Sciatic nerve (tissue), 2 donors: Measurements from ENCODE around the gene ZNF469. TPM values are rescaled to one million over a fixed set of nuclear protein-coding genes. Genes with fewer than 3 reads are reported as not detected.

Experiments
- ATAC-seq: fragments of 200-7000 bp; cut with Tn5 transposase; one replicate; pipeline ENCODE4 v1.9.1; 2020; ENCODE audit warnings: mild to moderate bottlenecking, moderate library complexity
- DNase-seq: peaks from one replicate; pipeline ENCODE4 v3.0.0-alpha.2; 2020; ENCODE audit warnings: low spot score
- intact Hi-C: fragments of 100-400 bp; cut with DNase I; formaldehyde crosslinking; loops from one replicate; pipeline ENCODE4 v1.14.2; 2022
- total RNA-seq: library from RNA; stranded (reverse); fragmentation: NEBNext Ultra II Directional; extraction: Animal tissue kit (Norgen Biotek cat#: 25700); gene quantifications from one replicate; pipeline ENCODE4 v1.2.1, GENCODE V29; 2021
- donor health status: DM: no; HTN: no; CAD: no.
- donor health status: DM: no; HTN: no; CAD: no.

Gene ZNF469
- total RNA-seq, 1 donor from 2014 or later, result 2.9 TPM

DNA sequence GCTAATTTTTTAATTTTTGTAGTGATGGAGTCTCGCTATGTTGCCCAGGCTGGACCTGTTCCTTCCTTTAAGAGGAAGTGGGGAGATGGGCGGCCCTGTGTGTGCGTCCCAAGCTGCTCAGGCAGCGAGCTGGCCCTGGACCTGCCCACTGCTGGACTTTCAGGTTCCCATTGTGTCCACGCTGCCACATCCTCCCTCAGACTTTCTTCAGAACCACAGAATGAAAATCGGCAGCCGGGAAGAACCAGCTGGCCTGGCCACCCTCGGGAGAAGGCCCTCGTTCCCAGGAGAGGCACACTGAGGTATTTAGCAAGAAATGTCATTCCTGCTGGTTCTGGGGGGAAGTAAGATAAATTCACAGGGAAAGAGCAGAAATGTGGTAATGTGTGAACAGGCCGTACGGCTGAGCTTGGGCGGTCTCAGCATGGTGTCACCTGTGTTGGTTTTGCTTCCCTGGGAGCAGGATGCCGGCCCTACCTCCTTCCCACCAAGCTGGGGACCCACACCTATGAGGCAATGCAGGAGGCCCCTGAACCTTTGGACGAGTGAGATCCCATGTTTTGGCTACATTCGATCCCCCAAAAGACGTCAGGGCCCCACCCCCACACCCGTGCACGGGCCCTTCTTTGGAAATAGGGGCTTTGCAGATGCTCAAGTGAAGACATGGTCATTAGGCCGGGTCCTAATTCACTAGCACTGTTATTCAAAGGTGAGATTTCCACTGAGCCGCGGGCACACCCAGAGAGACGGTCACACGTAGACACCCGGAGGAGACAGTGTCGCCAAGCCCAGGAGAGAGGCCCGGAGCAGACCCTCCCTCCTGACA lies 35.9 kb upstream of the ZNF469 start:
- intact Hi-C loops, result no loop called here
- no peak for ATAC-seq
- DNase-seq, result no peak

DNA sequence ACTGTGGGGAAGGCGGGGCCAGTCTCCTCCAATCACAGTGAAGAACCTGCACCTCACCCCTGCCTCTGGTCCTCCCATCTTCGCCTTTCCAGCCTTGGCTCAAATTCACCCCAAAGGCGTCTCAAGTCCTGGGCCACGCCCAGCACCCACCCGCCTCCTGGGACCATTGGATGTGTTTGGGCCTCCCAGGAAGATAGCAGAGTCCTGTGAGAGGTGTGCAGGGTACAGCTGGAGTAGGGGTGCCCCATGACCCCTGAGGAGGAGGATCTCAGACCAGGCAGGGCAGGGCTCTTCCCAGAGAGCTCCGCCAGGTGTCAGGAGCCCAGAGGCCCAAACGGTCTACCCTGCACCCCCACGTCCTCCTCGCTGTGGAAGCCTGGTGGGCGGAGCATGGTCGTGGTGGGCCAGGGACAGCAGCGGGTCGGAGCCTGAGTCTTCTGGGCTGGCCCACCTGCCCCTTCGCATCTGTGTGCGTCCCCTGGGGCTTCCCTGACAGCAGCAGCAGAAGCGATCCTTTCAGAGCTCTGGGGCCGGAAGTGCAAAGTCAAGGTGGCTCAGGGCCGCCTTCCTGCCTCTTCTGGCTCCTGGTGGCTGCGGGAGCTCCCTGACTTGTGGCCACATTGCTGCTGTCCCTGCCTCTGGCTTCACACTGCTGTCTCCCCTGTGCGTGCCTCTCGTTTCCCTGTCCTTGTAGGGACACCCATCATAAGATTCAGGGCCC lies 34.9 kb upstream of the ZNF469 start:
- intact Hi-C loops, result no loop called here
- ATAC-seq (no peak), DNase-seq (no peak)

DNA sequence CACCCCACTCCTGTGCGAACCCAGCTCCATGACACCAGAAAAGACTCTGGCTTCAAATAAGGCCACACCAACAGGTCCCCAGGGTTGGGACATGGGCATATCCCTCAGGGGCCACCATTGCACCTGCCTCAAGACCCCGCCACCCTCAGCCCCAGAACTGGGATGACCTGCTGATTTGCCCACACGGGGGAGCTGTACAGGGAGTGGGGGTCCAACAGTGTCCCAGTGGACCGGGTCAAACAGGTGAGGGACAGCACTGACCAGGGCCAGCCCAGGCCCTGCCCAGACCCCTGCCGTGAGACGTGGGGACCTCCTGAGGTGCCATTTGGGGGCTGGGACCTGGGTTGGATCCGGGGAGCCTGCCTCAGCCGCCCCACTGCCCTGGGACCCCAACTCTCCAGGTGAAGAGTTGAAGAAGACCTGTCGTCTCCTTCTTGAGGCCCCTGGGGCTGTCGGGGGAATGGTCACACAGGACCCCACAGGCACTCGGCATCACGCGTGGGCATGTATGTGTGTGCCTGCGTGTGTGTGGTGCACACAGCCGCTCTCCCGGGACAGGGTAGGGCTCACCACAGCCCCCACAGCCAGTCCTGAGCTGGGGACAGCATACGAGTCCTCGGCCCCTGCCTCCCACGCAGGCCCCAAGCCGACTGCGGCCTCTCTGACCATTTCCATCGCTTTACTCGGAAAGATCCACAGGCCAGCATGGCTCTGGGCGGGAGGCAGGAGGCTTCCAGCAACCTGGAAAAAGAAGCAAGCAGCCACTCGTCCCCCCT lies 34.2 kb upstream of the ZNF469 start:
- ATAC-seq (no peak), DNase-seq (no peak)
- intact Hi-C loops, result no loop called here

DNA sequence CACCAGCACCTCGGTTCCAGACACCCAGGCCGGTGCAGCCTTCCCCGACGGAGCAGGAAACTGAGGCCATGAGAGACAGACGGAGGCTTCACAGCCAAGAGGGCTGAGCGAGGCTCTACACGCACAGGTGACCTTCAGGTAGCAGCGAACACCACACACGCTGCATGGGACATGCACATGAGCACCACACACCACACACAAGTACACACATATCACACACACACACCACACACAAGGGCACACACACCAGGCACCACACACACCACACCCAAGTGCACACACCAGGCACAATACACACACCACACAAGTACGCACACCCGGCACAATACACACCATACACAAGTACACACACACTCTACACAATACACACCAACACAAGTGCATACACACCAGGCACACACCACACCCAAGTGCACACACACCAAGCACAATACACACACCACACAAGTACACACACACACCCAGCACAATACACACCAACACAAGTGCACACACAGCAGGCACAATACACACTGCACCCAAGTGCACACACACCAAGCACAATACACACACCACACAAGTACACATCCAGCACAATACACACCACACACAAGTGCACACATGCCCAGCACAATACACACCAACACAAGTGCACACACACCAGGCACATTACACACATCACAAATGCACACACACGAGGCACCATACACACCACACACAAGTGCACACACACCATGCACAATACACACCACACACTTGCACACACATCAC lies 33.4 kb upstream of the ZNF469 start:
- intact Hi-C loops, result no loop called here
- no peak for ATAC-seq
- DNase-seq, result no peak

DNA sequence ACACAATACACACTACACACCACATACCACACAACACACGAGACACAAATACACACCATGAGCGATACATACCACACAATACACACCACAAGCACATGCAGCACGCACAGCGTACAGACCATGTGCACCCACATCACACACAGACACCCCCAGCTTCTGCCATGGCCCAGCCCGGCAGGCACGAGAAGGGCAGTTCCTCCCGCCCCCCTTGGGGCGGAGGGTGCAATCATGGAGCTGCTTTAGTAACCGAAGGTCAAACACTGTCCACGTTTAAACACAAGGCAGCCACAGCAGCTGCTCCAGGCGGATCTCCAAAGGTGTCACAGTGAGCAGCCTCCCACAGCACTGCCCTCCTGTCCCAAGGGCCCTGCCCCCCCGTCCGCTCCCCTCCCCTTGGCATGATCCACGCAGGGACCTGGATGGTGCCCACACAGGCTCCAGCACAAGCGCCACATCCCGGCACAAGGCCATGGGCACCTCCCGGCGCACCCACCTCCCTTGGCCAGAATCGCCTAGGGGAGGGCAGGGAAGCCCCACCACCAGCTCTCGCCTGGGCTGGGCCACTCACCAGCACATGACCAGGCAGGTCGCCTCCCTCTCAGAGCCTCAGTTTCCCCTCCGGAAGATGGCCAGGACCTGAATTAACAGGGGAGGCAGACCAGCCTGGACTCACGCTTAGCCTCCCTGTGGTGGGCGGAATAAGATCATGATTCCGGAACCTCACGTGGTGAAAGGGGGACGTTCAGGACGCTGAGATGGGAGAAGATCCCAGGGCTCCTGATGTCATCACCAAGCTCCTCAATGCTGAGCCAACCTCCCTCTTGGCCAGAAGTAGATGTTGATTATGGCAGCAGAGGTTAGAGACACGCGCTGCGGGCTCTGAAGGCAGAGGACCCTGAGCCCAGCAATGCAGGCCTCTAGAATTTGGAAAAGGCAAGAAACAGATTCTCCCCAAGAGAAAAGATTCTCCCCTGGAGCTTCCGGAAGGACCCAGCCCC lies 32.6 kb upstream of the ZNF469 start:
- DNase-seq (no peak), ATAC-seq (no peak)

DNA sequence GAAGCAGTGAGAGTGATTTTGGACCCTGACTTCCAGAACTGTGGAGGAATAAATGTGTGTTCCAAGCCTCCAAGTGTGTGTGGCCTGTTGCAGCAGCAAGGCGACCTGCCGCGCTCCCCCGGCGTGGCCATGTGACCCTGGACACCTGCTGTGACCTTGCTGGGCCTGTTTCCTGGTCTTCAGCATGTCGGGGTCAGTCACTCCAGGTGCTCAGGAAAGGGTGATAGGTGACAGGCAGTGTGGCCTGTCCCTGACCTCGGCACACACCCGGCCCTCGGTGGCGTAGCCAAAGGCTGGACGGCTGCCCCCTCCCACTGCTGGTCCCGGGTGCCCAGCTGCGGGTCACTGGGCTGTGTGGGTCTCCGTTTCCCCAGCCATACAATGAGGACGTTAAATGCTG lies 31.8 kb upstream of the ZNF469 start:
- DNase-seq (no peak), ATAC-seq (no peak)
- intact Hi-C loops, result no loop called here

More for the DNA sequence above, 32.6 kb upstream of the ZNF469 start:
- intact Hi-C loops, result no loop called here

DNA sequence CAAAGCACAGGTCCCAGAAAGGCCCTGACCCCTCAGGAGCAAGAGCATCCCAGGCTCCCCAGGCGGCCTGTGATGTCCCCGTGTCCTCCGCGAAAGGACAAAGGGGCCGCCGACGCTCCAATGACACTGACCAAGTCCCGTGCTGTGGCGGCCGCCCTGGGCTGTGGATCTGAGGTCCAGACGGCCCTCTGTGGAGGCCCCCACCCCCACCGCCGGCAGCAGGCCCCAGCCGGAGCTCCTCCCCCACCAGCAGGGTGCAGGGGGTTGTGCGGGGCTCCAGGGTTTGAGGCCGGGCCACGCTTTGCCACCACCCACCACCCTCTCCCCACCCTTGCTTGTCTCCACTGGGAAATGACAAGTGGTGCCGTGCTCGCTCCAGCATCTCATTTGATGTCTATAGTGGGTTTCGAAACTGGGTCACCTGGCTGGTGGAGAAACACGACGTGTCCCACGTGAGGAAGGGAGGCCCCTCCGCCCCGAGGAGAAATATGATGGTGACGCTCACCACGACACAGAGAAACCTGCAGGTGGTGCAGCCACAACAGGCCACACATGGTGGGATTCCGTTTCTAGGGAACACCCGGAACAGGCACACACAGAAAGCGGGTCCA lies 31.2 kb upstream of the ZNF469 start:
- DNase-seq (no peak), ATAC-seq (no peak)
- intact Hi-C loops, result no loop called here

DNA sequence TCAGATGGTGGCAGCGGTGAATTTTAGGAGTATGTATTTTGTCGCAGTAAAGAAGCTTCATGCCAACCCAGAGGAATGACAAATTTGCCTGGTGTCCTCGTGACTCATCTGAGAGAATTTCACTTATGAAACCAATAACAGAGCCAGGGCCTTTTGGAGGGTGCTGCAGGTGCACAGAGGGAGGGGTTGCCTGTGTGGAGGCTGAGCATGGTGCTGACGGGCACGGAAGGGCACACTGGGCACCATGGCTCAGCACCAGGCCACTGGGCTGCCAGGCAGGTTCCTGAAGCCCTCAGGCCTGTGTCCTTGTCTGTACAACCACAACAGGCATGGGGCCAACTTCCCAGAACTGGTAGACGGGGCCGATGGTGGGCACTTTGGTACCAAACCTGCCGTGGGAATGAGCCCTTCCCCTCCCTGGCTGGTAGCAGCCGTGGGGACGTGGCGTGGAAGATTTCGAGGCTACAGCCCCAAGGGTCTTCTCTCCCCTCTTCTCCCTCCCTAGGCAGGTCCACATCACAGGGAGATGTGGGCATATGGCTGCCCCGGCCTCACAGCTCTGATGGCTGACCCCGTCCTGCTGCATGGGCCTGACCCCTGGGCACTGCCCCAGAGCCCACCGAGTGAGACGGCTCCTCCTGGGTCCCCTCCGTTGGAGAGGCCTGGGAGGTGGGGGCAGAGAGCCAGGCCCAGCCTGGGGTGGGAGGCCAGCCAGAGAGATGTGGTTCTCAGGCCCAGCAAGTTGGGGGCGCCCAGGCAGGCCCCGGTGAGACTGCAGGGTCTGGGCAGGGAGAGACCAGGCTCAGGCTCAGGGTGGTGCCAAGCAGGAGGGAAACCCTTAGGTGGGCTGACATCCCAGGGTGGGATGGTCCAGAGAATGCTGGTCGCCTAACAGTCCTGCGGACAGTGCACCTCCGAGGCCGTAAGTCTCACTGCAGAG lies 30.2 kb upstream of the ZNF469 start:
- intact Hi-C loops, result no loop called here
- DNase-seq (no peak), ATAC-seq (no peak)

DNA sequence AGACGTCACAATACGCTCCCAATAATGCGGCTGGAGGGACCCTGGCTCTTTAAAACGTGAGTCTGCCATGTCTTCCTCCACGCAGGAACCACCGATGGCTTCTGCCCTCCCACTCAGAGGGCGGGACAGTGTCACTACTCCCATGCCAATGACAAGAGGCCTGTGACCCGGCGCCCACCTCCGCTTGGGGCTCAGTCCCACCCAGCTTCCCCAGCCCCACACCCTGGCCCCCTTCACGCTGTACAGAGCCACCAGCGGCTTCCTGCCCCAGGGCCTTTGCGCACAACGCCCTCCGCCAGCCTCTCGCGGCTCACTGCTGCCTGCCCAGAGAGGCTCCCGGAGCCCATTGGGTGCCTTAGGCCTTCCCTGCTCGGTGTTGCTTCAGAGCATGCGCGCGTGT lies 29.5 kb upstream of the ZNF469 start:
- intact Hi-C loops, result no loop called here
- DNase-seq, result no peak
- ATAC-seq, result no peak

DNA sequence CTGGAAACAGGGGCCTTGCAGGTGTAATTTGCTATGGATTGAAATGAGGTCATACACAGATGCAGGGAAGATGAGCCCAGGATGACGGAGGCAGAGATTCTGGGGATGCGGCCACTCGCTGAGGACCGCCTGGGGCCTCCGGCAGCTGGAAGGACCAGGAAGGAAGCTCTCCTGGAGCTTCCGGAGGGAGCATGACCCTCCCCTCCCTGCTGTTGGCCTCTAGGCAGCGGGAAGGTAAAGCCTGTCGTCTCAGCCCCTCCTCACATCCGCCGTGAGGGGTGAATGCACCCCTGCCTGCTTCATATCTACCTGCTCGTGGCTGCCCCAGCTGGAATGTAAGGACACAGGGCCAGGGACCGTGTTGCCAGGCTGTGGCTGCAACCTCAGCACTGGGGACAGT lies 29.1 kb upstream of the ZNF469 start:
- DNase-seq, result no peak
- intact Hi-C loops, result no loop called here
- ATAC-seq, result no peak

DNA sequence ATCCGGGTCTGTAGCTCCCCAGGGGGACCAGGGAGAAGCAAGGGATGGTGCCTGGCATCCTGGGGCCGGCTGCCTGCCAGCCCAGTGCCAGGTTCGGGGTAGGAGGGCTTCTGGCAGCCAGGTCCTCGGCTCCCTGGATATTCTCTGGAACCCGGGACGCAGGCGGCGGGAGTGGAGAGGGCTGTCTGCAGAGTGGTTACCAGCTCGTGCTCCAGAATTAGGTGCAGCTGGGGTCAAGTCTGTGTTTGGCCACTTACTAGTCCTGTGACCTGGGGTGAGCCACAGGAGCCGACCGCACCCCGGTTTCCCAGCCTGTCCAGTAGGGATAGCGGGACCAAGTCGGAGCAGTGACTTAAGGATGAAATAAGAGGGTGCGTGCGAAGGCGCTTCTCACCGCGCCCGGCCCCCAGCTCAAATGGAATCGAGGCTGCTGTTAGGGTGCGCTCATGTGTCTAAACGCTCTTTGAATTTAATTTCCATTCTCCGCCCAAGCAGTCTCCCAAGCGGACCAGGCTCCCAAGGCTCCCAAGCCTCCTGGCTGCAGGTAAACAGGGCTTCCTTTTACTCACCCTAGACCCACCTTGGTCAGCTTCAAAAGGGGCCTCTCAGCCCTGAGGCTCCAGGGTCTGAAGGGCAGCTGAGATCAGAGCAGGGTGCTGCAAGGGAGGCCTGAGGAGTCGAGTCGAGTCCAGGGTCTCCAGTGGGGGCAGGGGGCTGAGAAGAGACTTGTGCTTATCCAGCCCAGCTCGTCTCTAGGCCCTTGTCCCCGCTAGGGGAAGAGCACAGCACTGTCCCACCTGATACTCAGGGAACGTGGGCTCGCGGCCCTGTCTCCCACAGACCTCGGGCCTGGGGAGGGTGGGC lies 28.3 kb upstream of the ZNF469 start:
- no peak for DNase-seq
- ATAC-seq, result no peak
- intact Hi-C loops, result no loop called here

DNA sequence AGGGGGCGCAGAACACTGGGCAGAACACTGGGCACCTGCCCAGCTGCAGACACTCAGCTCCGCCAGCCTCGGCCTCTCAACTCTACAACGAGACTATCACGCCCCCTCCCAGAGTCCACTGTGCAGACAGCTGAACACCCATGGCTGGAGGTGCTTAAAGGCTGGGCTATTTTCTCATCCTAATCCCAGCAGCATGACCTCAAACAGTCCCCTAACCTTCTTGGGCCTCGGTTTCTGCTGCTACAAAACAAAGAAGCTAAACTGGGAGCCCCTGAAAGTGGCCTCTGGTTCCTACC lies 27.7 kb upstream of the ZNF469 start:
- DNase-seq, result no peak
- ATAC-seq, result no peak
- intact Hi-C loops, result no loop called here

DNA sequence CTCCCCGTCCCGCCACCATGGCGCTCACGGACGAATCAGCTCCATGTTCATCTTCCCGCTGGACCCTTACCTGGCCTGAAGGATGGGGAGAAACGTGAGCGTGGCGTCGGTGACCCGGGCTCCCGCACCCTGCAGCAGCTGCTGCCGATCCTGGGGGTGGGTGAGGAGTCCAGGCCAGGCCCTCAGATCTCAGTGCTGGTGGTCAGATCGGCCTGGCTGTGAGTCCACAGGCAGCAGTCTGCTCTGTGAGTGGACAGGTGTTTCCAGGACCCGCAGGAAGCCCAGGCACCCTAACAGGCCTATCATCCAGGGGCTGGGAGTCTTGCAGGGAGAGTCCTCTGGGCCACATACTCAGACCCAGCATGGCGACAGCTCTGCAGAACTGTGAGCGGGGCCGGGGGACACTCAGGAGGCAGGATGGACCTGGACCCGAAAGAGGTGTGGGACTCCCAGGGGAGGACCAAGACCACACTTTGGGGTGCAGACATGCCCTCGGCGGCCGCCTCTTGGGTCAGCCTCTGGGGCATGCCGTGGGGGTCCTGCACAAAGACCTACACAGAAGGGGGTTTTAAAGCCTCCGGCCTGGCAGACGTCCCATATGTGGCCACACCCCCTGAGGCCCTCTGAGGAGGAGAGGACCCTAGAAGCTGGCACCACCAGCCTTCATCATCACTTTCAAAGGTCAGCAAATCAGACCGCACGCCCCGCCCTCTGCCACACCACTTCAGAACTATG lies 27.2 kb upstream of the ZNF469 start:
- DNase-seq (no peak), ATAC-seq (no peak)
- intact Hi-C loops, result no loop called here

DNA sequence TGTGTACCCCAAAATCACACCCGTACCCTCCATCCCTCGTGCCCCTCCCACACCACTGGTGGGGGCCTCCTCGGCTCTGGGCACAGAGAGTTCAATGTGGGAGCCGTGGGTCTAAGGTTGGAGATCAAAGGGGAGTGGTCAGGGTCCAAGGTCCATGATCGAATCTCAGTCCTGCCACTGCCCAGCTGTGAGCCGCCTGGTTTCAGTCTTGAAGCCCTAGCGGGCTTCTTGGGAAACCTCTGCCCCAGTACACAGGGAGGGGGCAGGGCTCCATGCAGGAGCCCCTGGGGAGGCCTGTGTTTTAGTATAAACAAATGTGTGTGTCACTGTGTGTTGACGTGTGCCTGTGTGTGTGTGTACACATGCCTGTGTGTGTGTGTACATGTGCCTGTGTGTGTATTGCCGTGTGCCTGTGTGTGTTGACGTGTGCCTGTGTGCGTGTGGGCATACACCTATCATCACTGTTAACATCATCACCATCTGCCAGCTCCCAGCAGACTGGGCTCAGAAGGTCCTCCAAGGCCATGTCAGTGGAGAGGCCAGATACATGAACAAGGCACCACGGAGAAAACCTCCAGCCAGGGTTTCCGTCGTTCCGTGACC lies 26.5 kb upstream of the ZNF469 start:
- DNase-seq, result no peak
- ATAC-seq, result no peak
- intact Hi-C loops, result no loop called here

DNA sequence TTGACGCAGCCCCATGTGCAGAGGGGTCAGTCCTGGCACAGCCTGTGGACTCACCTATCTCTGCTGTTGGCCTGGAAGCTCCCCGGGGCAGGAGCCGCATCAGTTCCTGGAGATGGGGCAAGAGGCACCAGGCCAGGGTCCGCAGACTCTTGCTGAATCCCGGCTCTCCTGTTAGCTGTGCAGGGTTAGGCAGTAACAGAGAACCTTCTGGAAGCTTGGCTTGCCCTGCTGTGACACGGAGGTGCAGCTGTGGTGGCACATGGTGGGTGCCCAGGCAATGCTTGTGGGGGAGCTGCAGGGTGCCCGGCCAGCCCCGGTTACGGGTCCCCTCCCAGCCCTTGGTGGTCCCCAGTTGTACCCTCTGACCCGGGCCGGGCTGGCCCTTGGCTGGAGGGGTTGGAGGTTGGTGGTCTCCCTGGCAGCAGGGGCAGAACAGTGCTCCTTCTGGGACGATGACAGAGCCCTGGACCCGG lies 26.0 kb upstream of the ZNF469 start:
- intact Hi-C loops, result no loop called here
- ATAC-seq (peak; percentile 14), DNase-seq (no peak)
